NCI-H82 (cell line): ENCODE data around the gene DENND2D.
A peak's percentile ranks its signal among the peaks of the same experiment; 100 is the strongest.
"Not testable (repeated sequence)": the region's sequence is repeated elsewhere in the genome, so short reads cannot be mapped to it uniquely, and the experiment has no call there.

Source experiments
- DNase-seq: peaks from one replicate; lab custom pipeline; 2025; lab: John Stamatoyannopoulos, UW

Gene DENND2D

DNA sequence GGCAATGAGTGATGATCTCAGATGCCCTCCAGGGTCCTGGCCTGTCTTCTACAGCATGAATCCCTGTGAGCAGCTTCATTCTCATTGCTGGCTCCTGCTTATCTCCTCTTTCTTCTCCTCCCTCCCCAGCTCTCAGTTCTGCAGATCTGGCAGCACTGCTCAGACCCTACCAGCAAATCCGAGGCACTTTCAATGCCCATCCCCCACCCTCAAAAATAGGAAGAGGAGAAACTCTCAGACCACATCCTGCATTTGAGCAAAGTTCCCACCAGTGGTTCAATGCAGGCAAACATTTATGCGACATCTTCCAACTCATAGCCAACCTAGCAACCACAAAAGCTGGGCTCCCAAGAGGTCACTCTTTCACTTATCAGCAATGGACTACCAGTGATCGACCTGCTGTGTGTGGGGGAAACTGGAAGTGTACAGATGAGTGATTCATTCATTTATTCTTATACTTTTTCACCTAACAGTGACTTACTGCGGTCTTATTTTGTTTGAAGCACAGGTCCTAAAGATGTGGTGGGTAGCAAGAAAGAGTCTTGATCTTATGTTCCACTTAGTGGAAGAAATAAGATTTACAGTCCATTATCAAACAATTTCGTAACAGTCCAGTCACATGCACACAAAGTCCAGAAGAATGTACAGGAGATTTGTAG lies 21.3 kb upstream of the DENND2D start:
- no peak for DNase-seq

DNA sequence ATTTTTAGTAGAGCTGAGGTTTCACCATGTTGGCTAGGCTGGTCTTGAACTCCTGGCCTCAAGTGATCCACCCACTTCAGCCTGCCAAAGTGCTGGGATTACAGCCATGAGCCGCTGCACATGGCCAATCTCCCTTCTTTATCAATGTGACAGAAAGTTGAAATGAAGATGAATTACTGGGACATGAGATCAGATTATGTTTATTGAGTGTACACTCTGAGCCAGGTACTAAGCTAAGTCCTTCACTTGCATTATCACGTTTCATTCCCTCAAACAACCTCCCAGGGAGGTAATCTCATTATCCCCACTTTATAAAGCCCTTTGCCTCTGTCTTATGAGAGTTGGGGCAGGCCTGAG lies 20.8 kb upstream of the DENND2D start:
- DNase-seq = peak; percentile 98

DNA sequence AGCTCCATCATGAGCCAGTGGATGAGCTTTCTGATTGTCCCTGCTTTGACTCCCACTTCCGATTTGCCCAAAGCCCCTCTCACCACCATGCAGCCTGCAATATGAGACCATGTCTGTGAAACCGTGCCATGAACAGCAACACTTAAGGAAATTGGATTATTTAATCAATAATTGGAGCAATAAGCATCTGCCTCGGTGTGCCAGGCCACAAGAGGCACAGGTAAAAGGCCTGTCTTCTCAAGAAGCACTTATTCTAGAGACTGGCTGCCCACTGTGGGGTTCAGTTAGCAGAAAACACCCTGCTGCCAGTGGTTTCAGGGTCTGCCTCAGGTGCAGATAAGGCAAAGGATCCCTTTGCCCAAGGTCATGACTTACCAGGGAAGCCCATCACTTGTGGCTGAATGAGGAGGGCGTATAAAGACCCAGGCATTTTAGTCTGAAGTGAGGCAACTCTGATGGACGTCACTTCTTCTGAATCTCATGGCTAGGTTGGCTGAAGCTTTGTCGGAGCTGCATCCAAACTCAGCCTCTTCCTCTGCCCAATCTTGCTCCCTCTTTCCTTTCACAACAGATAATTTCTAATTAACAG lies 19.9 kb upstream of the DENND2D start:
- peak; percentile 65 for DNase-seq

- no peak for DNase-seq
These were observed 19.3 kb upstream of the DENND2D start for GRCh38 chr1:111219557-111220286.

GRCh38 chr1:111218701-111219556 lies 18.5 kb upstream of the DENND2D start:
- no peak for DNase-seq

DNA sequence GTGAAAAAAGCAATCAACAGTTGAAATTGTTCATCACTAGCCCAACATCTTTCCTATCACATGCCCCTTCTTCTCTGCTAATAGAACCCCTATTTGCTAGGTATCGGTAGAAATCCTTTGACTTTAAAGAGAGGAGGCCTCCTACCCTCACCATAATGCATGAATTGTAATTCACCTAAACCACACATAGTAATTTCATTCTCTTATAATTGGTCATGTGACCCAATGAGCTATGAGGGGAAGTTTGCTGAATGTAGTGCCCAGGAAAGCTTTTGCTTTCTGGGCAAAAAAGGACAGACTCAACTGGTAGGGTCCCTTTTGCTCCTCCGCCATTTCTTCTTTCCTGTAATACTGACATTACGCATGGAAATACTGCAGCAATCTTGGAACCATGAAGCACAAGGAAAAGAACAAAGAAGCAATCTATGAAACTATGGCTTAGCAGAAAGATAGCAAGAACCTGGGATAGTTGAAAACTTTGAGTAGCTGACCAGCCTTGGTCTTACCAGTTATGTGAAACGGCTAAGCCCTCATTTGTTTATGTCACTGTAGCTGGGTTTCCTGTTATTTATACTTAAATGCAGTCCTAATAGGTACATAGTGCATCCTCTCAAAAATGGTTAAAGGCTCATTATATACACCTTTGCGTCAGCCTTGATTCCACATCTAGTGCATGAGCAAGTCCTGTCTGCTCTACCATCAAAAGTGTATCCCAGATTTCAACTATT lies 16.9 kb upstream of the DENND2D start:
- no peak for DNase-seq

- no peak for DNase-seq
These were observed 16.3 kb upstream of the DENND2D start for GRCh38 chr1:111216751-111217150.

- not testable (repeated sequence) for DNase-seq
These were observed 14.8 kb upstream of the DENND2D start for GRCh38 chr1:111215285-111215684.

DNA sequence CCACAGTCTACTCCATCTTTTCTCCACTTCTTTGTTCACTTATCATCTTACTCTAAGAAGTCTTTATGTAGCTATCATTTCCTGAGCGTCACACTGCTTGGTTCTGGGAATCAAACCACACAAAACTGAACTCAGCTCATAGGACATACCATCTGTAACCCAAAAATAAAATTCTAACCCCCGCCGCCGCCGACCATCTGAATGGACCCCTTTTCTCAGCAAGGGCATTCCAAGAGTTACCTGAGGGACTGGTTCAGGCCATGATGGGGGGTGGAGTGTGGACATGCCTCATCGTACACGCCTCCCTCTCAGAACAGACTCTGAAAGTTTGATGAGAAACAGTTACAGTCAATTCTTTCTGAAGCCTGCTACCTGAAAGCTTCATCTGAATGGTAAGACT lies 14.4 kb upstream of the DENND2D start:
- DNase-seq = no peak

DNA sequence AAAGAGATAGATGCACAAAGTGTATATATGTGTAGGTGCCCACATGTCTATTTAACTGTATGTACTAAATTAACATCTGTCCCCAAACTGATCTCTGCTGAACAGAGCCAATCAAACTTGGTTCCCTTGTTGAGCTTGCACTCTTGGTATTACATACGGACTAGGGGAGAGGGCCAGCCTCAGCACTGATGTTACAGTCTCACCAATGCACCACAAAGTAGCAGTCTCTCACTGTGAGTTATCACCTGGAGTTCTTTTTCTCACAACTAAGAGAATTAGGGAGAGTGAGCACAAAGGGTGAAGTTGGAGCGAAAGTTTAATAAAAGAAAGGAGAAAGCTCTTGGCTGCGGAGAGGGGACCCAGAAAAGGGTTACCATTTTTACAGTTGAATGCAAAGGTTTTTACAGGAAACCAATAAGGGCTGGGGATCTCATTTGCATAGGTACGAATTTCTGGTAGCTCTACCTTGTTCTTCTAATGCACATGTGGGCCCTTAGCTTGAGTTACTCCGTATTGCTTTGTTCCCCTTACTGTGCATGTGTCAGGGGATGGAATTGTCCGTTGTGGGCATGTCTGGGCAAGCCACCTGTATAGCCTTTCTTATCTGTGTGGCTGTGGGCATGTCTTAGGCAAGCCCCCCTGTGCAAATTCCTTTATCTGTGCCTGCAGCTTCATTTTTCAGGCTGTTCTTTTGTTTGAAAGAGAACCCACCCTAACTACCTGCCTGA lies 13.8 kb upstream of the DENND2D start:
- DNase-seq = no peak

GRCh38 chr1:111213412-111213811 lies 13.0 kb upstream of the DENND2D start:
- DNase-seq = no peak

DNA sequence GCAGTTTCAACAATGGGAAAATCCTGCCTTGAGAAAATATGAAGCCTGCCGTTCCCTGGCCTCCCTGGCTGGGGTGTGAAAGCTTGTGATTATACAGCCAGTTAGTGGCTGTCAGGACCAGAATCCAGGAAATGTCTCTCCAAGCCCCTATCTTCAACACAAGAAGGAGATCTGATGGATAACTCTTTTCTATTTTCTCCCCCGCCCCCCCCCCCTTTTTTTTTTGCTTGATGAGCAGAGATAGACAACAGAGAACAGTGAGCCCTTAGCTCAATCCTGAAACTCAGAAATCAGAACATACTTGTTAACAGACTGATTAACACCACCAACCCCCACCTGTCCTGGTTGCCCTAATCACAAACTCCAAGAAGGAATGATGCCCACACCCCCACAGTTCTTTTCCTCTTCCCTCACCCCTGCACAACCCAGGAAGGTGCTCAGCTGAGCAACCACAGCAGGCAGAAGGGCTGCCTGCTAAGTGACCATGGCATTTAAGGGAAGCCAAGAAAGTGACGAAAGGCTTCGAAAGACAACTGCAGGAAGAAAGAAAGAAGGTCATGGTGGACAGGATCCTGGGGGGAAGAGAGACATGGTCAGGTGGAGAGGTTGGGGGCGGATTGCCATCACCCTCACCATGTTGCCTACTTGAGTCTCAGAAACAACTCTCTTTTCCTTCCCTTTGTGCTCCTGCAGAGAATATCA lies 12.3 kb upstream of the DENND2D start:
- DNase-seq = no peak

GRCh38 chr1:111211921-111212320 lies 11.5 kb upstream of the DENND2D start:
- DNase-seq = no peak

- no peak for DNase-seq
These were observed 9.2 kb upstream of the DENND2D start for GRCh38 chr1:111209622-111210021.

DNA sequence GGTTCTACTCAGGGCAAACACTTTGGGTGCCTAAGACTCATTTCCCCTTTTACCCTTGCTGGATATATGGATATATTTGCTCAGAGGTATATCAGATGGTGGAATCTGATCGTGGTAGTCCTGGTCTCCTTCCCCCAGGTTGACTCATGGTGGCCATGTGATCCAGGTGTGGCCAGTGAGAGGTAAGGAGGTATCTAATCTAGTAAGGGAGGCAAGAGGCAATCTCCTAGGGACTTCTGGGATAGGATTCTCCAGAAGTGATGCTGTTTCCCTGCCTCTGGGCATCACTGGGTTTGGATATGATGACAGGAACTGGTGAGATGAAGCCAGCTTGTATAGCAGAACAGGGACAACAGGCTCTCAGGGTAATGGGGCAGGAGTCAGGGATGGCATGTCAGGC lies 8.5 kb upstream of the DENND2D start:
- DNase-seq = no peak

- no peak for DNase-seq
These were observed 5.2 kb upstream of the DENND2D start for GRCh38 chr1:111205714-111206050.

GRCh38 chr1:111204983-111205713 lies 4.7 kb upstream of the DENND2D start:
- no peak for DNase-seq

- DNase-seq = no peak
These were observed 3.9 kb upstream of the DENND2D start for GRCh38 chr1:111204201-111204982.

- DNase-seq = peak; percentile 32
These were observed 3.3 kb upstream of the DENND2D start for GRCh38 chr1:111203681-111204200.
